WERI-Rb-1 (cell line): ENCODE measurements around the gene CPNE7.

Source experiments
- DNase-seq: peaks from one replicate; pipeline ENCODE4 v3.0.0-alpha.2; 2020
- H3K27ac ChIP-seq: fragments of 250-450 bp; sonication (Bioruptor Pico); 2 replicates; pipeline ENCODE4 v1.5.1; 2020; ENCODE audit warnings: mild to moderate bottlenecking, moderate library complexity
- H3K27me3 ChIP-seq: fragments of 250-450 bp; sonication (Bioruptor Pico); 2 replicates; pipeline ENCODE4 v1.5.1; 2021; ENCODE audit warnings: mild to moderate bottlenecking, low read depth, moderate library complexity; ENCODE audit not compliant: insufficient read depth, severe bottlenecking
- H3K36me3 ChIP-seq: fragments of 250-450 bp; sonication (Bioruptor Pico); 2 replicates; pipeline ENCODE4 v1.5.1; 2020; ENCODE audit warnings: mild to moderate bottlenecking, moderate library complexity
- H3K4me3 ChIP-seq: 2 replicates; pipeline ENCODE4 v1.5.1; 2011; ENCODE audit warnings: low read depth, mild to moderate bottlenecking, control low read depth, low read length
- H3K9me3 ChIP-seq: fragments of 250-450 bp; sonication (Bioruptor Pico); 2 replicates; pipeline ENCODE4 v1.5.1; 2021; ENCODE audit warnings: mild to moderate bottlenecking, moderate library complexity; ENCODE audit not compliant: severe bottlenecking
- TF ChIP-seq, protein P1 (sequence below): IDR thresholded peaks from 2 replicates; pipeline ENCODE4 v1.5.1; 2011; ENCODE audit warnings: low read depth, mild to moderate bottlenecking, control low read depth, inconsistent platforms, low read length

CPNE7 gene

DNA sequence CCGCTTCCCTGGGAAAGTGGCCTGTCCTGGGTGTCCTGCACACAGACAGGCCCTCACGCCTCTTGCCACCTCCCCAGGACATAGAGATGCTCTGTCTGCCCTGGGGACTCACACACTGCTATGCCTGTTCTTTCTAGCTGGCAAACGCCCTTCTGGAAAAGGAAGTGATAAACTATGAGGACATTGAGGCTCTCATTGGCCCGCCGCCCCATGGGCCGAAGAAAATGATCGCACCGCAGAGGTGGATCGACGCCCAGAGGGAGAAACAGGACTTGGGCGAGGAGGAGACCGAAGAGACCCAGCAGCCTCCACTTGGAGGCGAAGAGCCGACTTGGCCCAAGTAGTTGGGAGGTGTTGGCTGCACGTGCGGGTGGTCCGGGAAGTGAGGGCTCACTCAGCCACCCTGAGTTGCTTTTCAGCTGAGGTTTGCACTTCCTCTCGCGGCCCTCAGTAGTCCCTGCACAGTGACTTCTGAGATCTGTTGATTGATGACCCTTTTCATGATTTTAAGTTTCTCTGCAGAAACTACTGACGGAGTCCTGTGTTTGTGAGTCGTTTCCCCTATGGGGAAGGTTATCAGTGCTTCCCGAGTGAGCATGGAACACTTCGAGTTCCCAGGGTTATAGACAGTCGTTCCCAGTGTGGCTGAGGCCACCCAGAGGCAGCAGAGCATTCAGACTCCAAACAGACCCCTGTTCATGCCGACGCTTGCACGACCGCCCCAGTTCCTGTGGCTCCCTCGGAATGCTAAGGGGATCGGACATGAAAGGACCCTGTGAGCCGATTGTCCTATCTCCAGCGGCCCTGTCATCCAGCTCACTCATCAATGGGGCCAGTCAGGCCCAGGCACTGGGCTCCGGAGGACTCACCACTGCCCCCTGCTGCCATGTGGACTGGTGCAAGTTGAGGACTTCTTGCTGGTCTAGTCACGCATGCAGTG lies 18.5 kb upstream of the CPNE7 start:
- Histone ChIP-seq H3K4me3 (no peak overlapping the region), H3K9me3 (no peaks in the 10 kb centered on the region), H3K27me3 (no peaks in the 10 kb centered on the region), H3K27ac (no peak overlapping the region), H3K36me3 (peaks cover 11% of the 10 kb centered on the region)
- TF ChIP-seq, protein P1, sequence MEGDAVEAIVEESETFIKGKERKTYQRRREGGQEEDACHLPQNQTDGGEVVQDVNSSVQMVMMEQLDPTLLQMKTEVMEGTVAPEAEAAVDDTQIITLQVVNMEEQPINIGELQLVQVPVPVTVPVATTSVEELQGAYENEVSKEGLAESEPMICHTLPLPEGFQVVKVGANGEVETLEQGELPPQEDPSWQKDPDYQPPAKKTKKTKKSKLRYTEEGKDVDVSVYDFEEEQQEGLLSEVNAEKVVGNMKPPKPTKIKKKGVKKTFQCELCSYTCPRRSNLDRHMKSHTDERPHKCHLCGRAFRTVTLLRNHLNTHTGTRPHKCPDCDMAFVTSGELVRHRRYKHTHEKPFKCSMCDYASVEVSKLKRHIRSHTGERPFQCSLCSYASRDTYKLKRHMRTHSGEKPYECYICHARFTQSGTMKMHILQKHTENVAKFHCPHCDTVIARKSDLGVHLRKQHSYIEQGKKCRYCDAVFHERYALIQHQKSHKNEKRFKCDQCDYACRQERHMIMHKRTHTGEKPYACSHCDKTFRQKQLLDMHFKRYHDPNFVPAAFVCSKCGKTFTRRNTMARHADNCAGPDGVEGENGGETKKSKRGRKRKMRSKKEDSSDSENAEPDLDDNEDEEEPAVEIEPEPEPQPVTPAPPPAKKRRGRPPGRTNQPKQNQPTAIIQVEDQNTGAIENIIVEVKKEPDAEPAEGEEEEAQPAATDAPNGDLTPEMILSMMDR = peak; percentile 85
- DNase-seq = peak; percentile 75

DNA sequence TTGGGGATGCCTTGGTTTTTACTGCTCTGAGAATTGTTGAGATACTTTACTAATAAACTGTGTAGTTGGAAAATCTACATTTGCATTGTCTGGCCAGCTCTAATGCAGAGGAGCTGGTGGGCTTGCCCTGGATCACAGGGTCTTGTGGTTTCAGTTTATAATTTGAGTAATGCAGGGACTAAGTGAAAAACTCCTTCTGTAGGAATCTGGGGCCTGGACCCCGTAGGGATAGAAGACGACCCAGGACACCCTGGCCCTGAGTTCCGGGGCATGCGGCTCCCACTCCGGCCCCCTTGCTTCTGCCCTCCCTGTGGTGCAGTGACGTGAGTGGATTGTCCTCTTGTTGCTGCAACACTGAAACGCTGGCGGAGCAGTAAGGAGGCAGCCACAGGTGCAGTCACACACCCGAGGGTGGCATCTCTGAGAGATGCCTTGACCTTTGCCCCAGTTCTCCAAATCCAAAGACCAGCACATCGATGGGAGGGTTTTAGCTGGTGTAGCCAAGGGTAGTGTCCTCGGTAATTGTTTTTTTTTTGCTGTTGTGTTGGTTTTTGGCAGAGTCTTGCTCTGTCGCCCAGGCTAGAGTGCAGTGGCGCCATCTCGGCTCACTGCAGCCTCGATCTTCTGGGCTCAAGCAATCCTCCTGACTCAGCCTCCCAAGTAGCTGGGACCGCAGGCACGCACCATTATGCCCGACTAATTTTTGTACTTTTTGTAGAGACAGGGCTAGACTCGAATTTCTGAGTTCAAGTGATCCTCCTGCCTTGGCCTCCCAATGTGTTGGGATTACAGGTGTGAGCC lies 17.7 kb upstream of the CPNE7 start:
- H3K9me3 ChIP-seq = no peaks in the 10 kb centered on the region
- H3K27me3 ChIP-seq = no peaks in the 10 kb centered on the region
- TF ChIP-seq, protein P1 = no peak
- no peak overlapping the region for H3K27ac ChIP-seq
- H3K4me3 ChIP-seq = no peak overlapping the region
- DNase-seq = no peak
- peaks cover 20% of the 10 kb centered on the region for H3K36me3 ChIP-seq

DNA sequence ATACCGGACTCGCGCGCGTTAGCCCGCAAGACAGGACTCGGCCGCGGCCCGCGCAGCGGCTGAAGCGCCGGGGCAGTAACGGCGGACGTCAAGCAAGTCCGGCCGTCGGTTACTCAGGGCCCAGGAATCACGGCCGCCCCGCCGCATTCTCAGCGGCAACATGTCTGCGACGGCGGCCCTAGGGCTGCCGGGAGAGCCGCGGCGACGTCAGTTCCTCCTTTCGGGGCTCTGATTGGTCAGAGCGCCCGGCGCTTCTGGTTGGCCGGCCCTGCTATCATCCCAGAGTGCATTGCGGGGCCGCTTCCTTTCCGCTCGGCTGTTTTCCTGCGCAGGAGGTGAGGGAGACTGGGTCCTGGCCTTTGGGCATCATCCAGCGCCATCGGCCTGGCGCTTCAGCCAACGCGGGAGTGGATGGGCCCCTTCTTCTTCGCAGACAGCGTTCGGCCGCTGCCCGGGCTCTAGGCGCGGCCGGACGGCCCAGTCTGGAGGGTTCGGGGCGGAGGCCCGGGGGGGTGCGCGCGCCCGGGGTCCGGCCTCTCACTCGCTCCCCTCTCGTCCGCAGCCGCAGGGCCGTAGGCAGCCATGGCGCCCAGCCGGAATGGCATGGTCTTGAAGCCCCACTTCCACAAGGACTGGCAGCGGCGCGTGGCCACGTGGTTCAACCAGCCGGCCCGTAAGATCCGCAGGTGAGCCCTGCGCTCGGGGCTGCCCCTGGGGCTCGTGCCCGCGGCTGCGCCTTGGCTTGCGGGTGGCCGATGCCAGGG lies 15.0 kb upstream of the CPNE7 start, which contains the start of gene RPL13:
Gene RPL13 (plus strand): TSS at position 305 of the 764 bp plus-strand sequence. CDS start 278 bp downstream, at position 583.
- DNase-seq = peak; percentile 81
- TF ChIP-seq, protein P1 = no peak
- peak within 1 kb of the TSS; percentile 63 for H3K4me3 ChIP-seq
- H3K27ac ChIP-seq = peak within 1 kb of the TSS; percentile 94
- no peaks in the 10 kb centered on the region for H3K27me3 ChIP-seq
- H3K9me3 ChIP-seq = no peaks in the 10 kb centered on the region
- H3K36me3 ChIP-seq = peaks cover 37% of the 10 kb centered on the region

DNA sequence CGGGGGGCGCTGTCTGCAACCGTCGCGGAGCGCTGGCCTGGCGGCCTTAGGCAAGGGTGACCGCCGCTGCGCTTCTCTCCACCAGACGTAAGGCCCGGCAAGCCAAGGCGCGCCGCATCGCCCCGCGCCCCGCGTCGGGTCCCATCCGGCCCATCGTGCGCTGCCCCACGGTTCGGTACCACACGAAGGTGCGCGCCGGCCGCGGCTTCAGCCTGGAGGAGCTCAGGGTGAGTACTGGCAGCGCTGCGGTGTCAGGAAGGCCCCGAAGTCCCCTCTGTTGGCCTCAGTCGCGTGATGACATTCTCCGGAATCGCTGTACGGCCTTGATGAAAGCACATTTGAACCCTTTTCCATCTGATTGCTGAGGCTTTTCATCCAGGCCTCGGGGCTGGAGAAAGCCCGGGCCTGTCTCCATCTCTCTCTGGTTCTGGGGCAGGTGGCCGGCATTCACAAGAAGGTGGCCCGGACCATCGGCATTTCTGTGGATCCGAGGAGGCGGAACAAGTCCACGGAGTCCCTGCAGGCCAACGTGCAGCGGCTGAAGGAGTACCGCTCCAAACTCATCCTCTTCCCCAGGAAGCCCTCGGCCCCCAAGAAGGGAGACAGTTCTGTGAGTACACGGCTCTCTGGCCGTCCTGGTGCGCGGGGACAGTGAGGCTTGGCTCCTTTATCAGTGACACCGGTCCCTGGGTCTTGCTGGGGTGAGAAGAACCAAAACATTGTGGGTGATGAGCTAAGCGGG lies 14.2 kb upstream of the CPNE7 start:
- TF ChIP-seq, protein P1 = no peak
- no peaks in the 10 kb centered on the region for H3K9me3 ChIP-seq
- peak overlapping the region; percentile 94 for H3K27ac ChIP-seq
- H3K27me3 ChIP-seq = no peaks in the 10 kb centered on the region
- H3K36me3 ChIP-seq = peaks cover 37% of the 10 kb centered on the region
- no peak for DNase-seq
- peak overlapping the region; percentile 63 for H3K4me3 ChIP-seq
